ENCODE data around the gene ARF1.
A peak's percentile ranks its signal among the peaks of the same experiment; 100 is the strongest.

Gene ARF1

GRCh38 chr1:228082214-228082917 lies at the start of gene ARF1:
ARF1 (plus strand) TSS chr1:228082708; CDS start chr1:228097115, 14,407 bp downstream.
- peak; percentile 75 to 83 for DNase-seq

- no peak for DNase-seq
Observed at GRCh38 chr1:228033376-228033775, 49.1 kb upstream of the ARF1 start.

DNA sequence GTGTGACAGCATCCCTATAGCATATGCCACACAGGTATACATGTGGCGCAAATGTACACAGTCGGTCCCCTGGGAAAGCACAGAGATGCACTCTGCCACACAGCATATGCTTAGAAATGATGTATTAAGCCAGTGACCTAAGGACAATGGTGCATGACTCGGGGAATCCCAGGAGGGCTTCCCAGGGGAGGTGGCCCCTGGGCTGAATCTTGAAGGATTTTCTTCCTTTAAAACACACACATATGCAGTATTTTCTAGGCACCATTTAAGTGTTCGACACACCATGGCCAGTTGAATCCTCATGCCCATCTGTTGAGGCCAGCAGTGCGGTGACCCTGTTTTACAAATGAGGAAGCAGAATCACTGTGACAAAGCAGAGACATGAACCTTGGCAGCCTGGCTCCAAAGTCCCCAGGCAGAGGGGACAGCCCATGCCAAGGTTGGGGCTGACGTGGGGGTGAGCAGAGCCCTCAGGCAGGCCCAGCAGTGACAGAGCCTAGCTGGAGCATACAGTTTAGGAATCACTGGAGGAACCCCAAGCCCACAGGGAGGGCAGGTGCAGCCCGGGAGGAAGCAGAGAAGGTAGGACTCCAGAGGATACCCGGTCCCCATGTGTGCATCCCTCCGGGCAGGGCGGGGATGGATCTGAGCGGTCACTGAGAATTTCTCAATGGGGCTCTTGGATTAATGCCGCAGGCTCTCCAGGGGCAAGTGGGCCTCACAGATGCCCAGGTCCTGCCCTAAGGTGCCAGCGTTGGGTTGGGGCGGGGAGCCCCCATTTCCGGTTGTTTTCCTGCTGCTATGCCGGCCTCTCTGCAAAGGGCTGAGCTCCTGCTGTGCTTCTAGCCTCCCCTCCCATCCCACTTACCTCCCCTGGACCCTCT lies 47.3 kb upstream of the ARF1 start:
- no peak for DNase-seq

- no peak for DNase-seq
Observed at GRCh38 chr1:228035844-228036243, 46.7 kb upstream of the ARF1 start.

DNA sequence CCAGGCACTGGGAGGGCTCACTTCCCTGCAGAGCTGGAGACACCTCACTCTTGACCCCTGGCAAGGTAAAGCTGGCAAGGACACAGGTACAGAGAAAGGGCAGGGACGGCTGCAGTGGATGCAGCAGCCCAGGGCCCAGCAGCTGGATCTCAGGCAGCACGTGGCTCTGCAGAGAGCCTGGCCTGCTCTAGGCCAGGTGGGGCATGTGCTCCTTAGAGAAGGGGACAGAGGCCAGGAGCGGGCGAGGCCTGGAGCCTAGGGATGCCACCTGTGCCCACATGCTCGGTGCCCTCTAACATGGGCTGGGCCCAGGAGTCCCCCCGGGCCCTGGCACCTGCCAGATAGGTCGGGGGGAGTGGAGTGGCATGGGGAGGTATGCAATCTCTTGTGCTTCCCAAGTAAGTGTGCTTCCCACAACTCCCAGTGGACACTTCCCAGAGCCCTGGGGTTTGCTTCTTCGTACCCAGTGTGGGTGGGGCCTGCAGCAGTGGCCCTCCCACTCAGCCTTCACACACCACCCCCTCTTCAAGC lies 45.7 kb upstream of the ARF1 start:
- DNase-seq: no peak

DNA sequence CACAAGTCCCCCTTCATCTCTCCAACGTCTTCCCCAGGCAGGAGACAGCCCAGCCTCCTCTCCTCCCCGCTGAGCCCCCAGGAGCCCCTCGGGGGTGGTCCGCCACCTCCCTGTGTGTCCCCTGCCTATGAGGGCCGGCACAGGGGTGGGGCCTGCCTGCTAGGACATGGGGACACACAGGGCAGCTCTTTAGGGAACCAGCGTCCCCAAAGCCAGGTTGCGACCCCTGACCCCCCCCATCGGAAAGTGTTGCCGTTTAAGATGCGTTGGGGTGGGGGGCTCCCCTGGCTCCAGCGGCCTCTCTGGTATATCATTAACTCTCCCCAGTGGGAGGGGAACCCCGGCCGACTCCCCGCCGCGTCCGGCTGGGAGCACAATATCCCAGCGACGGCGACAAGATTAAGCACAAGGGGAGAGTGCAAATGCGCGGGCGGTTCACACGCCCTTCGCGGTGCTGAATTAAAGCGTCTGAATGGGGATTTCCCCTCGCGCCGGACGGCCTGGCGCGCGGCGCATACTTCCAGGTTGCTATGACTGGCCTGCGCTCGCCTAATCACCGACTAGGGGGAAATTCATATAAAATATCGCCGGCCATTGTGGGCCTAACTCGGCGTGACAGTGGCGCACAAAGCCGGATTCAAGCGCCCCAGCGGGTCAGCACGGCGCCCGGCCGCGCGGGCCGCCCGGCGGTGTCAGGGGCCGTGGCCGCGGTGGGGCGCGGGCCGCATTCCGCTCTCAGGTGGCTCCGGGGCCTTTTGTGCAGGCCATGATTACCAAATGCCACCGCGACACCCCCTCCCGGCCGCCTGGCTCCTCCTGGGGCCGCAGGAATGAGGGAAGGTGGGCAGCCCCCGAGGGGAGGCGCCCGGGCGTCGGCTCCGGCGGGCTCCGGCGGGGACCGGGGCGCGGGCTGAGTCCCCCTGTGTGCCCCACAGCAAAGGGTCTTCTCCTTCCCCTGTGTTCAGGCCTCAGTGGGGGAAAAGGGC lies 44.8 kb upstream of the ARF1 start:
- no peak for DNase-seq

DNA sequence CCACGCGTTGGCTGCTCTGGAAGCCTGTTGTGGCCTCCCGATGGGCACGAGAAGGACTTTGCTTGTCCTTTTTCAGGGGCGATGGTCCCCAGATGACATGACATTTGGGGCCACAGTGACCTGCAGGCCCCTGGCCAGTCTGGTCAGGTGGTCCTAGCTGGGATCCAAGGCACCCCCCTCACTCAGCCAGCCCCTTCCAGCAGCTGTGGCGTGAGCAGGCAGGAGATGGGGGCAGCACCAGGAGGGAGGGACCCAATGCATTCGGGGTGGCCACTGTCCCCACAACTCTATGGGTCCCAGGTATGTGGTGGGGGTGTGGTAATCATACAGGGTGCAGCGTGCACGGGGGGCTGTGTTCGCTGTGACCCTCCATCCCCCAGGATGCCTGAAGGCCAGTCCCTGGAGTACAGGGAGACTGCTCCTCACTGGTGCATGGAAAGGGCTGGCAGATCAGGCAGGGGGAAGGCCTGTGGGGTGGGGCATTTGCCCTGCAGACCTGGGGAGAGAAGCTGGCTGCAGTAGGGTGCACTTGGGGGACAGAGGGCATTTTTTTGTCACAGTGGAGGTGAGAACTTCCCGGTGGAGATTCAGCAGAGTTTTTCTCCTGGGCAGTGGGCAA lies 44.0 kb upstream of the ARF1 start:
- DNase-seq: no peak

- DNase-seq: no peak
Observed at GRCh38 chr1:228039006-228039903, 43.3 kb upstream of the ARF1 start.

GRCh38 chr1:228039986-228040385 lies 42.5 kb upstream of the ARF1 start:
- DNase-seq: no peak

DNA sequence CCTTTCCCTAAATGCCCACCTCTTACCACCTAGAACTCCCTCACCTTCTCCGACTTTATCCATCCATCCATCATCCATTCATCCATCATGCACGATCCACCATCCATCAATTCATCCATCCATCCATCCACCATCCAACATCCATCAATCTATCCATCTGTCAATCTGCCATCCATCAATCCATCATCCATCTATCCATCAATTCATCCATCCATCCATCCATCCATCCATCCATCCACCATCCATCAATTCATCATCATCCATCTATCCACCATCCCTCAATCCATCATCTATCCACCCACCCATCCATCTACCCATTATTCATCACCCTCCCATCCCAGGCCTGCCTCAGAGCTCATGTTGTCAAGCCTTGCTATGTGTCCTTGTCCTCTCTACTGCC lies 41.2 kb upstream of the ARF1 start:
- DNase-seq: no peak

- DNase-seq: no peak
Observed at GRCh38 chr1:228042508-228042907, 40.0 kb upstream of the ARF1 start.

GRCh38 chr1:228043281-228043848 lies 39.1 kb upstream of the ARF1 start:
- no peak for DNase-seq

DNA sequence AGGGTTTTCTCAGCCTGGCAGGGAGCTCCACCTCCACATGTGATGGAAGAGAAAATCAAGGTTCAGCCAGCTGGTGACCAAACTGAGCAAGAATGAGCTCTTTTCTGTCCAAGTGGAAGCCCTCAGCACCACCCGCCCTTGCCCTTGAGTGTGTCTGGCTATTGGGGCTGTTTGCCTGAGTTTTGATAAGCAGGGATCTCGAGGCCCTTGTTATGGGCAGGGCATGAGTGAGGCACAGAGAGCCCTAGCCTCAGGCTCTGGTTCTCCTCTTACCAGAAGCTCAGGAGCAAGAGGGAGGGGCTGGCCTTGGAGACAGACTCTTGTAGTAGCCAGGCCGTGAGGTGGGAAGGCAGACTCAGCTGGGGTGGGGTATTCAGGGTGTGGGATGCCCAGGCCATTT lies 37.5 kb upstream of the ARF1 start:
- no peak for DNase-seq

GRCh38 chr1:228045405-228045804 lies 37.1 kb upstream of the ARF1 start:
- no peak for DNase-seq

- no peak for DNase-seq
Observed at GRCh38 chr1:228045871-228046270, 36.6 kb upstream of the ARF1 start.

GRCh38 chr1:228046421-228047182 lies 35.9 kb upstream of the ARF1 start:
- no peak for DNase-seq

DNA sequence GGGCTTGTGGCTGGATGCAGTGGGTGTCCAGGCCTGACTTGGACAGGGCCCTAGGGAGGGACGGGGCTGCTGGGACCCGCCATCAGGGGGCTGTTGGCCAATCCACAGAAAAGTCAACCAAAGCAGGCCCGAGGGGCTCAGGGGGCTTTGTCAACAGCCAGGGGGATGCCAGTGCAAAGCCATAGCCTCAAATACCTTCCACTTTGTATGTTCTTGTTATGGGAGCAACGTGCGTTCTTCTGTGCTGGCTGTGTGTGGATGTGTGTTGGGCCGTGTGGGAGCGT lies 35.4 kb upstream of the ARF1 start:
- no peak for DNase-seq

- DNase-seq: no peak
Observed at GRCh38 chr1:228048120-228048519, 34.4 kb upstream of the ARF1 start.

DNA sequence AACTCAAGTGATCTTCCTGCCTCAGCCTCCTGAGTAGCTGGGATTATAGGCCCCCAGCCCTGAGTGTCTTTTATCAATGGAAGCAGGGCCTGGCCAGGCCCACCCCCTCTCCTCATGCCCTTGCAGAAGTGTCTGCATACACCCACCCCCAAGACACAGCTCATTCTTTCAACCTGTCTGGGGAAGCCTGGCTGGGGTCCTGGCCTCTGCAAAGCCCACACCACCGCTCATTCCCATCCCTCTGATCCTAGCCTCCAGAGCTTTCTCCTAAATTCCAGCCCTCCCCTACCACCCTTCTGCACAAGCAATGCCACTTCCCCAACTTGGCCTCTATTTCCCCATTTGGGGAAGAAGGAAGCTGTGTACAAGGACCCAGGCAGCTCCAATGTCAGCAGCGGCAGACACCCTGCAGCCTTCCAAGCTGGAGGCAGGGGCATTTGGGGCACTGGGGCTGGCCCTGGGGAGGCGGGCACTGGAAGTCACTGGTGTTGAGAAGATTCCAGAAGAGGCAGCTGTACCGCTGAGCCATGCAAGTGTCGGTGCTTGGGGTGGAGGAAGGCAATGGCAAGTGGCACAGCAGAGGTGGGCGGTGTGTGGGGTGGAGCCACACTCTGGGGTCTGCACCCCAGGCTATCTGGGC lies 33.7 kb upstream of the ARF1 start:
- DNase-seq: no peak

All from bone marrow (tissue), 2 donors.